Body of pancreas (tissue), 4 donors: ENCODE measurements around the gene EHBP1. TPM values are rescaled to one million over a fixed set of nuclear protein-coding genes. Genes with fewer than 3 reads are reported as not detected.

Experiments
- ATAC-seq: fragments of 150-250 bp; one replicate; pipeline ENCODE4 v1.9.1; 2016
- DNase-seq, 4 donors: peaks; one replicate each; pipeline ENCODE4 v3.0.0-alpha.2; 2019
- H3K27ac ChIP-seq, 4 donors: fragments of 200-600 bp; sonication (generic); 1 replicate in 3 of 4; 2 replicates in 1 of 4; pipeline versions ENCODE4 v1.5.1 to v1.6.1; 2016 to 2019; ENCODE audit warnings: mild to moderate bottlenecking in 1 of 4, mixed read lengths in 1 of 4, moderate library complexity in 1 of 4
- H3K27me3 ChIP-seq, 2 donors: fragments of 200-600 bp; sonication (generic); one replicate each; pipeline ENCODE4 v1.6.0; 2016; ENCODE audit warnings: mild to moderate bottlenecking in 1 of 2
- H3K36me3 ChIP-seq, 2 donors: fragments of 200-600 bp; sonication (generic); replicated peaks in 1 of 2; 2 replicates each; pipeline ENCODE4 v1.5.1; 2016; ENCODE audit warnings: low read depth in 2 of 2; ENCODE audit not compliant: insufficient read depth in 1 of 2
- H3K4me1 ChIP-seq: fragments of 200-600 bp; sonication (generic); one replicate; pipeline ENCODE4 v1.6.0; 2016
- H3K4me3 ChIP-seq, 2 donors: fragments of 200-600 bp; sonication (generic); 1 replicate in 1 of 2; 2 replicates in 1 of 2; pipeline ENCODE4 v1.5.1; 2016 to 2019
- H3K9me3 ChIP-seq, 3 donors: fragments of 200-600 bp; sonication (generic); 1 replicate in 2 of 3; 2 replicates in 1 of 3; pipeline ENCODE4 v1.5.1; 2016
- CTCF ChIP-seq, 7 experiments: fragments of 450-650 bp in 4 of 7; fragments of 200-600 bp in 3 of 7; sonication (generic) in 3 of 7; IDR thresholded peaks; one replicate each; pipeline ENCODE4 v1.5.1; 2016 to 2019; ENCODE audit warnings: antibody characterized with exemption in 7 of 7
- POLR2A ChIP-seq, 3 donors: fragments of 450-650 bp; IDR thresholded peaks; one replicate each; pipeline ENCODE4 v1.6.1; 2016; ENCODE audit warnings: antibody characterized with exemption in 3 of 3, mild to moderate bottlenecking in 2 of 3
- WGBS, 2 donors: methylation state at CpG; one replicate each; pipeline ENCODE4 v1.1.5; 2017; 5-methylcytosine and 5-hydroxymethylcytosine counted together
- intact Hi-C: fragments of 100-400 bp; cut with DNase I; formaldehyde crosslinking; loops from one replicate; pipeline ENCODE4 v1.15.1; 2023
- total RNA-seq, 2 donors: library from RNA; depleted of rRNA; stranded (reverse); fragments of >200 nt; gene quantifications; one replicate each; pipeline ENCODE4 v1.1.0, GENCODE V29; 2016

Gene EHBP1
- total RNA-seq, 2 donors from 2014 or later, result 43.6 to 45.8 TPM

GRCh38 chr2:62908145-62908544 lies 202.6 kb downstream of the EHBP1 start:
- no peaks in the 10 kb centered on the region for H3K4me1 ChIP-seq
- WGBS, 2 donors, result 85 to 91% methylated on average over 1 of the region's 1 CpG
- H3K27ac ChIP-seq, result no peak overlapping the region
- no peaks in the 10 kb centered on the region for H3K9me3 ChIP-seq
- H3K4me3 ChIP-seq, result no peak overlapping the region
- intact Hi-C loops, result no loop called here
- no peak for TF ChIP-seq CTCF (IDR thresholded peaks at IDR 0.05)
- no peak for TF ChIP-seq POLR2A (IDR thresholded peaks at IDR 0.05)
- no peaks in the 10 kb centered on the region for H3K36me3 ChIP-seq
- no peak for ATAC-seq
- no peaks in the 10 kb centered on the region for H3K27me3 ChIP-seq
- no peak for DNase-seq

- ATAC-seq (no peak), DNase-seq (no peak)
- intact Hi-C loops, result no loop called here
- no peaks in the 10 kb centered on the region for H3K36me3 ChIP-seq
- H3K4me1 ChIP-seq, result no peaks in the 10 kb centered on the region
- no peaks in the 10 kb centered on the region for H3K27me3 ChIP-seq
- H3K27ac ChIP-seq, result no peak overlapping the region
- H3K9me3 ChIP-seq, result no peaks in the 10 kb centered on the region
- TF ChIP-seq POLR2A (IDR thresholded peaks at IDR 0.05) (no peak), CTCF (IDR thresholded peaks at IDR 0.05) (no peak)
- H3K4me3 ChIP-seq, result no peak overlapping the region
These were observed 207.8 kb downstream of the EHBP1 start for GRCh38 chr2:62913311-62913710.

- intact Hi-C loops, result no loop called here
- Histone ChIP-seq H3K27me3 (no peaks in the 10 kb centered on the region), H3K27ac (no peak overlapping the region), H3K4me3 (no peak overlapping the region), H3K36me3 (no peaks in the 10 kb centered on the region), H3K4me1 (no peaks in the 10 kb centered on the region), H3K9me3 (no peaks in the 10 kb centered on the region)
- ATAC-seq (no peak), DNase-seq (no peak)
- WGBS, 2 donors, result 89 to 94% methylated on average over 2 of the region's 2 CpGs
- TF ChIP-seq POLR2A (IDR thresholded peaks at IDR 0.05) (no peak), CTCF (IDR thresholded peaks at IDR 0.05) (no peak)
These were observed 213.5 kb downstream of the EHBP1 start for GRCh38 chr2:62919041-62919440.

- Histone ChIP-seq H3K4me1 (no peaks in the 10 kb centered on the region), H3K4me3 (no peak overlapping the region), H3K27ac (no peak overlapping the region), H3K27me3 (no peaks in the 10 kb centered on the region), H3K36me3 (no peaks in the 10 kb centered on the region), H3K9me3 (no peaks in the 10 kb centered on the region)
- no peak for ATAC-seq
- TF ChIP-seq CTCF (IDR thresholded peaks at IDR 0.05), result no peak
- no peak for TF ChIP-seq POLR2A (IDR thresholded peaks at IDR 0.05)
- DNase-seq, result no peak
- intact Hi-C loops, result no loop called here
These were observed 214.6 kb downstream of the EHBP1 start for GRCh38 chr2:62920070-62920469.

GRCh38 chr2:62923242-62923641 lies 217.7 kb downstream of the EHBP1 start:
- H3K4me1 ChIP-seq, result no peaks in the 10 kb centered on the region
- no peak for TF ChIP-seq CTCF (IDR thresholded peaks at IDR 0.05)
- TF ChIP-seq POLR2A (IDR thresholded peaks at IDR 0.05), result no peak
- intact Hi-C loops, result no loop called here
- ATAC-seq, result no peak
- H3K9me3 ChIP-seq, result no peaks in the 10 kb centered on the region
- DNase-seq, result peak in 2 of 4 donors; percentile 27 to 40
- H3K27ac ChIP-seq, result no peak overlapping the region
- H3K27me3 ChIP-seq, result no peaks in the 10 kb centered on the region
- no peak overlapping the region for H3K4me3 ChIP-seq
- no peaks in the 10 kb centered on the region for H3K36me3 ChIP-seq
